ENCODE measurements around the gene NTRK3.

- TF ChIP-seq CTCF (conservative IDR thresholded peaks at IDR 0.05 in 1 of 2, IDR thresholded peaks at IDR 0.05 in 1 of 2; ENCODE audit: extremely low read depth in 1 of 2, insufficient read depth in 1 of 2, low read depth in 1 of 2, low read length in 2 of 2) (no peak), EZH2 (IDR thresholded peaks at IDR 0.05; ENCODE audit: borderline replicate concordance, low read length) (no peak)
Measured at GRCh38 chr15:88223084-88223483, 33.5 kb downstream of the NTRK3 start.
